ENCODE results near the gene CARS1. TPM values are rescaled to one million over a fixed set of nuclear protein-coding genes. Genes with fewer than 3 reads are reported as not detected.

CARS1 gene
- polyA plus RNA-seq, 1 of the 3 experiments (the other 2 are of a cell fraction) = 52.1 TPM

DNA sequence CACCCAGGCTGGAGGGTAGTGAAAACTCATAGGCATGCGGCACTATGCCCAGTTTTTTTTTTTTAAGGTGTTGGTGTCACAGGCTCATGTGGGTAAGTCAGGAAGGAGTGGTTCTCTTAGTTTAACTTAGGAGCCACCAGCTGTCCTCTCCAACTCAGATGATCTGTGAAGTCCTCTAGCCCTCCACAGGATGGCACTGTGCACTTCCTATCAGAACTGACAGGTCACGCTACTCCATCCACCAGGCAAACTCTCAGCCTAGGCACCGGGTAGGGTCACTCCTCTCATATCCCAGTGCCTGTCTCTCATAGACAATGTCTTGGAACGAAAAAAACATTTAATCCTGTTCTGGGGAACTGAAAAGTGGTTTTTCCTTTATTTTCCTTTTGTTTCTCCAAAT is 81.6 kb downstream of the CARS1 start (continued):
- TF ChIP-seq, protein P1, sequence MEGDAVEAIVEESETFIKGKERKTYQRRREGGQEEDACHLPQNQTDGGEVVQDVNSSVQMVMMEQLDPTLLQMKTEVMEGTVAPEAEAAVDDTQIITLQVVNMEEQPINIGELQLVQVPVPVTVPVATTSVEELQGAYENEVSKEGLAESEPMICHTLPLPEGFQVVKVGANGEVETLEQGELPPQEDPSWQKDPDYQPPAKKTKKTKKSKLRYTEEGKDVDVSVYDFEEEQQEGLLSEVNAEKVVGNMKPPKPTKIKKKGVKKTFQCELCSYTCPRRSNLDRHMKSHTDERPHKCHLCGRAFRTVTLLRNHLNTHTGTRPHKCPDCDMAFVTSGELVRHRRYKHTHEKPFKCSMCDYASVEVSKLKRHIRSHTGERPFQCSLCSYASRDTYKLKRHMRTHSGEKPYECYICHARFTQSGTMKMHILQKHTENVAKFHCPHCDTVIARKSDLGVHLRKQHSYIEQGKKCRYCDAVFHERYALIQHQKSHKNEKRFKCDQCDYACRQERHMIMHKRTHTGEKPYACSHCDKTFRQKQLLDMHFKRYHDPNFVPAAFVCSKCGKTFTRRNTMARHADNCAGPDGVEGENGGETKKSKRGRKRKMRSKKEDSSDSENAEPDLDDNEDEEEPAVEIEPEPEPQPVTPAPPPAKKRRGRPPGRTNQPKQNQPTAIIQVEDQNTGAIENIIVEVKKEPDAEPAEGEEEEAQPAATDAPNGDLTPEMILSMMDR (IDR thresholded peaks at IDR 0.05) = peak; percentile 53
- TF ChIP-seq MEF2A (IDR thresholded peaks at IDR 0.05; ENCODE audit: borderline replicate concordance, low read depth) = no peak
- no peak for TF ChIP-seq EZH2phosphoT487 (IDR thresholded peaks at IDR 0.05; ENCODE audit: borderline replicate concordance, low read depth)
- no peak for TF ChIP-seq TCF12 (IDR thresholded peaks at IDR 0.05)
- TF ChIP-seq RXRA (IDR thresholded peaks at IDR 0.05; ENCODE audit: borderline replicate concordance, low read depth) = no peak
- TF ChIP-seq GABPA (IDR thresholded peaks at IDR 0.05; ENCODE audit: low read depth) = no peak
- no peak for TF ChIP-seq POLR2AphosphoS5 (IDR thresholded peaks at IDR 0.05; ENCODE audit: low read depth, low read length)
- TF ChIP-seq SMC3 (IDR thresholded peaks at IDR 0.05; ENCODE audit: low read depth, low read length) = peak; percentile 47

DNA sequence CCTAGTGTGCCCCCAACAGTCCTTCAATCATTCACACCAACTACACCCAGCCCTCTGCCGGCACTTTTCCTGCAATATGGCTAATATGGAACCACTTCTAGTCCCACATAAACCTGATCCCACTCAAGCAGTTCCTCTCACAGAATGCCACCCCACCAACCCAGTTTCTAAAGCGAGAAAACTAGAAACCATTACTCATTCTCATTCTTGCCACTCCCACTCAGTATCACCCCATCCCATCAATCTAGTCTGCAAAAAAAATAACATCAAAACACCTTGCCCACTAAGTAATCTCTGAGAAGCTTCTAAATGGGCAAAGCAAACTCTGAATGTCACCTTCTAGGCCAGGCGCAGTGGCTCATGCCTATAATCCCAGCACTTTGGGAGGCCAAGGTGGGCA is 83.0 kb downstream of the CARS1 start:
- no peak overlapping the region for H2AFZ ChIP-seq (ENCODE audit: low read depth)
- no peaks in the 10 kb centered on the region for H3K4me1 ChIP-seq (ENCODE audit: control insufficient read depth in 1 of 2, insufficient read depth in 2 of 2, low read depth in 1 of 2, low read length in 1 of 2)
- H3F3A ChIP-seq (replicated peaks; ENCODE audit: insufficient read depth) = no peaks in the 10 kb centered on the region
- no peak for DNase-seq
- ChIA-PET CTCF (interaction anchor here (1.3 to 3.8 kb wide), 6 partner anchors 14 to 243 kb away, joined by 3 to 29 read pairs (median 10); no protein-coding TSS in a partner anchor), POLR2A (no interaction called here)
- H3K36me3 ChIP-seq (replicated peaks in 1 of 2; ENCODE audit: control insufficient read depth in 1 of 2, insufficient read depth in 2 of 2, low read length in 1 of 2) = peaks cover 67 to 82% of the 10 kb centered on the region in 2 experiments
- H3K9ac ChIP-seq = no peak overlapping the region
- H3K79me2 ChIP-seq (ENCODE audit: insufficient read depth) = peaks cover 89% of the 10 kb centered on the region
- H3K9me3 ChIP-seq = no peaks in the 10 kb centered on the region
- H3K9me2 ChIP-seq = no peaks in the 10 kb centered on the region
- no peaks in the 10 kb centered on the region for H3K27me3 ChIP-seq (ENCODE audit: insufficient read depth)
- H3K27ac ChIP-seq (ENCODE audit: low read depth in 2 of 2, low read length in 1 of 2) = no peak overlapping the region
- H4K20me1 ChIP-seq (ENCODE audit: insufficient read depth) = peaks cover 30% of the 10 kb centered on the region
- TF ChIP-seq GABPA (IDR thresholded peaks at IDR 0.05; ENCODE audit: low read depth) (no peak), MEF2A (IDR thresholded peaks at IDR 0.05; ENCODE audit: borderline replicate concordance, low read depth) (no peak), TEAD4 (IDR thresholded peaks at IDR 0.05; ENCODE audit: borderline replicate concordance, insufficient read depth) (no peak), RFX5 (IDR thresholded peaks at IDR 0.05; ENCODE audit: low read length) (no peak), FOSL2 (IDR thresholded peaks at IDR 0.05; ENCODE audit: borderline replicate concordance, low read depth) (no peak), RAD21 (IDR thresholded peaks at IDR 0.05; ENCODE audit: low read length) (no peak), NRF1 (IDR thresholded peaks at IDR 0.05; ENCODE audit: low read depth, low read length) (no peak), RXRA (IDR thresholded peaks at IDR 0.05; ENCODE audit: borderline replicate concordance, low read depth) (no peak), TCF12 (IDR thresholded peaks at IDR 0.05) (no peak)
- TF ChIP-seq, protein P2, sequence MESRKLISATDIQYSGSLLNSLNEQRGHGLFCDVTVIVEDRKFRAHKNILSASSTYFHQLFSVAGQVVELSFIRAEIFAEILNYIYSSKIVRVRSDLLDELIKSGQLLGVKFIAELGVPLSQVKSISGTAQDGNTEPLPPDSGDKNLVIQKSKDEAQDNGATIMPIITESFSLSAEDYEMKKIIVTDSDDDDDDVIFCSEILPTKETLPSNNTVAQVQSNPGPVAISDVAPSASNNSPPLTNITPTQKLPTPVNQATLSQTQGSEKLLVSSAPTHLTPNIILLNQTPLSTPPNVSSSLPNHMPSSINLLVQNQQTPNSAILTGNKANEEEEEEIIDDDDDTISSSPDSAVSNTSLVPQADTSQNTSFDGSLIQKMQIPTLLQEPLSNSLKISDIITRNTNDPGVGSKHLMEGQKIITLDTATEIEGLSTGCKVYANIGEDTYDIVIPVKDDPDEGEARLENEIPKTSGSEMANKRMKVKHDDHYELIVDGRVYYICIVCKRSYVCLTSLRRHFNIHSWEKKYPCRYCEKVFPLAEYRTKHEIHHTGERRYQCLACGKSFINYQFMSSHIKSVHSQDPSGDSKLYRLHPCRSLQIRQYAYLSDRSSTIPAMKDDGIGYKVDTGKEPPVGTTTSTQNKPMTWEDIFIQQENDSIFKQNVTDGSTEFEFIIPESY (IDR thresholded peaks at IDR 0.05; ENCODE audit: borderline replicate concordance, low read depth) = no peak
- TF ChIP-seq, protein P3, sequence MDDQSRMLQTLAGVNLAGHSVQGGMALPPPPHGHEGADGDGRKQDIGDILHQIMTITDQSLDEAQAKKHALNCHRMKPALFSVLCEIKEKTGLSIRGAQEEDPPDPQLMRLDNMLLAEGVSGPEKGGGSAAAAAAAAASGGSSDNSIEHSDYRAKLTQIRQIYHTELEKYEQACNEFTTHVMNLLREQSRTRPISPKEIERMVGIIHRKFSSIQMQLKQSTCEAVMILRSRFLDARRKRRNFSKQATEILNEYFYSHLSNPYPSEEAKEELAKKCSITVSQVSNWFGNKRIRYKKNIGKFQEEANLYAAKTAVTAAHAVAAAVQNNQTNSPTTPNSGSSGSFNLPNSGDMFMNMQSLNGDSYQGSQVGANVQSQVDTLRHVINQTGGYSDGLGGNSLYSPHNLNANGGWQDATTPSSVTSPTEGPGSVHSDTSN (IDR thresholded peaks at IDR 0.05) = no peak
- TF ChIP-seq, protein P4, sequence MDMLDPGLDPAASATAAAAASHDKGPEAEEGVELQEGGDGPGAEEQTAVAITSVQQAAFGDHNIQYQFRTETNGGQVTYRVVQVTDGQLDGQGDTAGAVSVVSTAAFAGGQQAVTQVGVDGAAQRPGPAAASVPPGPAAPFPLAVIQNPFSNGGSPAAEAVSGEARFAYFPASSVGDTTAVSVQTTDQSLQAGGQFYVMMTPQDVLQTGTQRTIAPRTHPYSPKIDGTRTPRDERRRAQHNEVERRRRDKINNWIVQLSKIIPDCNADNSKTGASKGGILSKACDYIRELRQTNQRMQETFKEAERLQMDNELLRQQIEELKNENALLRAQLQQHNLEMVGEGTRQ (IDR thresholded peaks at IDR 0.05; ENCODE audit: borderline replicate concordance, low read depth, low read length) = no peak
- TF ChIP-seq, protein P5, sequence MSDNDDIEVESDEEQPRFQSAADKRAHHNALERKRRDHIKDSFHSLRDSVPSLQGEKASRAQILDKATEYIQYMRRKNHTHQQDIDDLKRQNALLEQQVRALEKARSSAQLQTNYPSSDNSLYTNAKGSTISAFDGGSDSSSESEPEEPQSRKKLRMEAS (IDR thresholded peaks at IDR 0.05; ENCODE audit: low read depth) = no peak
- no peak overlapping the region for H3K4me3 ChIP-seq (ENCODE audit: low read depth in 2 of 2, low read length in 1 of 2)
- no peak overlapping the region for H3K4me2 ChIP-seq
- WGBS (ENCODE audit: low lambda C conversion rate) = 93% methylated on average over 3 of the region's 3 CpGs
